ENCODE results near the gene PRPF6.

- TF ChIP-seq, protein P1, sequence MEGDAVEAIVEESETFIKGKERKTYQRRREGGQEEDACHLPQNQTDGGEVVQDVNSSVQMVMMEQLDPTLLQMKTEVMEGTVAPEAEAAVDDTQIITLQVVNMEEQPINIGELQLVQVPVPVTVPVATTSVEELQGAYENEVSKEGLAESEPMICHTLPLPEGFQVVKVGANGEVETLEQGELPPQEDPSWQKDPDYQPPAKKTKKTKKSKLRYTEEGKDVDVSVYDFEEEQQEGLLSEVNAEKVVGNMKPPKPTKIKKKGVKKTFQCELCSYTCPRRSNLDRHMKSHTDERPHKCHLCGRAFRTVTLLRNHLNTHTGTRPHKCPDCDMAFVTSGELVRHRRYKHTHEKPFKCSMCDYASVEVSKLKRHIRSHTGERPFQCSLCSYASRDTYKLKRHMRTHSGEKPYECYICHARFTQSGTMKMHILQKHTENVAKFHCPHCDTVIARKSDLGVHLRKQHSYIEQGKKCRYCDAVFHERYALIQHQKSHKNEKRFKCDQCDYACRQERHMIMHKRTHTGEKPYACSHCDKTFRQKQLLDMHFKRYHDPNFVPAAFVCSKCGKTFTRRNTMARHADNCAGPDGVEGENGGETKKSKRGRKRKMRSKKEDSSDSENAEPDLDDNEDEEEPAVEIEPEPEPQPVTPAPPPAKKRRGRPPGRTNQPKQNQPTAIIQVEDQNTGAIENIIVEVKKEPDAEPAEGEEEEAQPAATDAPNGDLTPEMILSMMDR (IDR thresholded peaks at IDR 0.05; ENCODE audit: poor library complexity, severe bottlenecking) = no peak
- no peak for TF ChIP-seq EP300 (conservative IDR thresholded peaks at IDR 0.05; ENCODE audit: poor library complexity, severe bottlenecking)
- no peak for TF ChIP-seq TAF1 (IDR thresholded peaks at IDR 0.05; ENCODE audit: low read depth)
- TF ChIP-seq EZH2 (IDR thresholded peaks at IDR 0.05; ENCODE audit: borderline replicate concordance, insufficient read depth, low read length, poor library complexity, severe bottlenecking) = no peak
- TF ChIP-seq, protein P2, sequence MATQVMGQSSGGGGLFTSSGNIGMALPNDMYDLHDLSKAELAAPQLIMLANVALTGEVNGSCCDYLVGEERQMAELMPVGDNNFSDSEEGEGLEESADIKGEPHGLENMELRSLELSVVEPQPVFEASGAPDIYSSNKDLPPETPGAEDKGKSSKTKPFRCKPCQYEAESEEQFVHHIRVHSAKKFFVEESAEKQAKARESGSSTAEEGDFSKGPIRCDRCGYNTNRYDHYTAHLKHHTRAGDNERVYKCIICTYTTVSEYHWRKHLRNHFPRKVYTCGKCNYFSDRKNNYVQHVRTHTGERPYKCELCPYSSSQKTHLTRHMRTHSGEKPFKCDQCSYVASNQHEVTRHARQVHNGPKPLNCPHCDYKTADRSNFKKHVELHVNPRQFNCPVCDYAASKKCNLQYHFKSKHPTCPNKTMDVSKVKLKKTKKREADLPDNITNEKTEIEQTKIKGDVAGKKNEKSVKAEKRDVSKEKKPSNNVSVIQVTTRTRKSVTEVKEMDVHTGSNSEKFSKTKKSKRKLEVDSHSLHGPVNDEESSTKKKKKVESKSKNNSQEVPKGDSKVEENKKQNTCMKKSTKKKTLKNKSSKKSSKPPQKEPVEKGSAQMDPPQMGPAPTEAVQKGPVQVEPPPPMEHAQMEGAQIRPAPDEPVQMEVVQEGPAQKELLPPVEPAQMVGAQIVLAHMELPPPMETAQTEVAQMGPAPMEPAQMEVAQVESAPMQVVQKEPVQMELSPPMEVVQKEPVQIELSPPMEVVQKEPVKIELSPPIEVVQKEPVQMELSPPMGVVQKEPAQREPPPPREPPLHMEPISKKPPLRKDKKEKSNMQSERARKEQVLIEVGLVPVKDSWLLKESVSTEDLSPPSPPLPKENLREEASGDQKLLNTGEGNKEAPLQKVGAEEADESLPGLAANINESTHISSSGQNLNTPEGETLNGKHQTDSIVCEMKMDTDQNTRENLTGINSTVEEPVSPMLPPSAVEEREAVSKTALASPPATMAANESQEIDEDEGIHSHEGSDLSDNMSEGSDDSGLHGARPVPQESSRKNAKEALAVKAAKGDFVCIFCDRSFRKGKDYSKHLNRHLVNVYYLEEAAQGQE (IDR thresholded peaks at IDR 0.05; ENCODE audit: borderline replicate concordance) = no peak
These were observed 29.0 kb downstream of the PRPF6 start for GRCh38 chr20:64009811-64010387.
